ENCODE results near the gene FBP1.
"Not testable (repeated sequence)": the region's sequence is repeated elsewhere in the genome, so short reads cannot be mapped to it uniquely, and the experiment has no call there.

FBP1 gene

GRCh38 chr9:94568250-94568889, 70.9 kb downstream of the FBP1 start:
- Histone ChIP-seq H3K4me3 (ENCODE audit: low read depth, low read length) (no peak overlapping the region), H3K27me3 (replicated peaks) (no peaks in the 10 kb centered on the region), H3K36me3 (replicated peaks) (no peaks in the 10 kb centered on the region), H3K27ac (no peak overlapping the region)
- DNase-seq: no peak
- in situ Hi-C loops (cut with HindIII; ENCODE audit: low pct_ligation_motif_present, low sequenced_read_pairs): no loop called here
- TF ChIP-seq CTCF (IDR thresholded peaks at IDR 0.05; ENCODE audit: low read depth, low read length, missing control alignments): no peak

- no peak overlapping the region for H3K4me3 ChIP-seq (ENCODE audit: low read depth, low read length)
- in situ Hi-C loops (cut with HindIII; ENCODE audit: low pct_ligation_motif_present, low sequenced_read_pairs): no loop called here
- no peak for DNase-seq
- no peak overlapping the region for H3K27ac ChIP-seq
- no peaks in the 10 kb centered on the region for H3K27me3 ChIP-seq (replicated peaks)
- TF ChIP-seq CTCF (IDR thresholded peaks at IDR 0.05; ENCODE audit: low read depth, low read length, missing control alignments): no peak
- no peaks in the 10 kb centered on the region for H3K36me3 ChIP-seq (replicated peaks)
Observed at GRCh38 chr9:94567271-94567670, 72.0 kb downstream of the FBP1 start.

- Histone ChIP-seq H3K4me3 (ENCODE audit: low read depth, low read length) (no peak overlapping the region), H3K27ac (no peak overlapping the region), H3K27me3 (replicated peaks) (no peaks in the 10 kb centered on the region), H3K36me3 (replicated peaks) (no peaks in the 10 kb centered on the region)
- no peak for TF ChIP-seq CTCF (IDR thresholded peaks at IDR 0.05; ENCODE audit: low read depth, low read length, missing control alignments)
- in situ Hi-C loops (cut with HindIII; ENCODE audit: low pct_ligation_motif_present, low sequenced_read_pairs): no loop called here
- DNase-seq: no peak
Observed at GRCh38 chr9:94566550-94566949, 72.8 kb downstream of the FBP1 start.

GRCh38 chr9:94564279-94564678, 75.0 kb downstream of the FBP1 start:
- DNase-seq; H3K27ac ChIP-seq; H3K4me3 ChIP-seq (ENCODE audit: low read depth, low read length); H3K27me3 ChIP-seq (replicated peaks); in situ Hi-C loops (cut with HindIII; ENCODE audit: low pct_ligation_motif_present, low sequenced_read_pairs); H3K36me3 ChIP-seq (replicated peaks): not testable (repeated sequence)

GRCh38 chr9:94563548-94563947, 75.8 kb downstream of the FBP1 start:
- in situ Hi-C loops (cut with HindIII; ENCODE audit: low pct_ligation_motif_present, low sequenced_read_pairs): no loop called here
- DNase-seq: no peak
- no peak overlapping the region for H3K4me3 ChIP-seq (ENCODE audit: low read depth, low read length)
- no peaks in the 10 kb centered on the region for H3K36me3 ChIP-seq (replicated peaks)
- no peak overlapping the region for H3K27ac ChIP-seq
- peak; percentile 3 for TF ChIP-seq CTCF (IDR thresholded peaks at IDR 0.05; ENCODE audit: low read depth, low read length, missing control alignments)
- H3K27me3 ChIP-seq (replicated peaks): no peaks in the 10 kb centered on the region

- no peak for DNase-seq
- no peaks in the 10 kb centered on the region for H3K27me3 ChIP-seq (replicated peaks)
- no peak overlapping the region for H3K27ac ChIP-seq
- TF ChIP-seq CTCF (IDR thresholded peaks at IDR 0.05; ENCODE audit: low read depth, low read length, missing control alignments): no peak
- H3K36me3 ChIP-seq (replicated peaks): no peaks in the 10 kb centered on the region
- in situ Hi-C loops (cut with HindIII; ENCODE audit: low pct_ligation_motif_present, low sequenced_read_pairs): no loop called here
- no peak overlapping the region for H3K4me3 ChIP-seq (ENCODE audit: low read depth, low read length)
Observed at GRCh38 chr9:94560237-94560636, 79.1 kb downstream of the FBP1 start.

Data from brain microvascular endothelial cell (primary cell).